ENCODE results near the gene DENND6A.
"Not testable (repeated sequence)": the region's sequence is repeated elsewhere in the genome, so short reads cannot be mapped to it uniquely, and the experiment has no call there.

DENND6A gene

DNA sequence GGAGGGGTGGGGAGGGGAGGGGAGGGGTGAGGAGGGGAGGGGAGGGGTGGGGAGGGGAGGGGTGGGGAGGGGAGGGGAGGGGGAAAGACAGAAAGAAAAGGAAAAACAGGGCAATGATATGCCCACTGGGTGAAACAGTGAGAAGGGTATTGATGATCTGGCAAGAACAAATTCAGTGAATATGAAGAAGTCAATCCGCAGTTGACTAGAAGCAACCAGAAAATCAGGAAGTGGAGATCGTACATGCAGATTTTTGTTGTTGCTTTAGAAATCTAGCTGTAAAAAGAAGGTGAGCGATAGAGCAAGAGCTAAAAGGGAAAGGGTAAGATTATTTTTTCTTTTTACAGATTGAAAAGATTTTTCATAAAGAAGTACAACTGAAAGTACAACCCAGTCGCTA is 48.1 kb downstream of the DENND6A start:
- TF ChIP-seq, protein P1, sequence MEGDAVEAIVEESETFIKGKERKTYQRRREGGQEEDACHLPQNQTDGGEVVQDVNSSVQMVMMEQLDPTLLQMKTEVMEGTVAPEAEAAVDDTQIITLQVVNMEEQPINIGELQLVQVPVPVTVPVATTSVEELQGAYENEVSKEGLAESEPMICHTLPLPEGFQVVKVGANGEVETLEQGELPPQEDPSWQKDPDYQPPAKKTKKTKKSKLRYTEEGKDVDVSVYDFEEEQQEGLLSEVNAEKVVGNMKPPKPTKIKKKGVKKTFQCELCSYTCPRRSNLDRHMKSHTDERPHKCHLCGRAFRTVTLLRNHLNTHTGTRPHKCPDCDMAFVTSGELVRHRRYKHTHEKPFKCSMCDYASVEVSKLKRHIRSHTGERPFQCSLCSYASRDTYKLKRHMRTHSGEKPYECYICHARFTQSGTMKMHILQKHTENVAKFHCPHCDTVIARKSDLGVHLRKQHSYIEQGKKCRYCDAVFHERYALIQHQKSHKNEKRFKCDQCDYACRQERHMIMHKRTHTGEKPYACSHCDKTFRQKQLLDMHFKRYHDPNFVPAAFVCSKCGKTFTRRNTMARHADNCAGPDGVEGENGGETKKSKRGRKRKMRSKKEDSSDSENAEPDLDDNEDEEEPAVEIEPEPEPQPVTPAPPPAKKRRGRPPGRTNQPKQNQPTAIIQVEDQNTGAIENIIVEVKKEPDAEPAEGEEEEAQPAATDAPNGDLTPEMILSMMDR (IDR thresholded peaks at IDR 0.05; ENCODE audit: insufficient read depth, missing control alignments), result no peak
- DNase-seq (ENCODE audit: insufficient read length, low spot score), result no peak
- no peak for FAIRE-seq

DNA sequence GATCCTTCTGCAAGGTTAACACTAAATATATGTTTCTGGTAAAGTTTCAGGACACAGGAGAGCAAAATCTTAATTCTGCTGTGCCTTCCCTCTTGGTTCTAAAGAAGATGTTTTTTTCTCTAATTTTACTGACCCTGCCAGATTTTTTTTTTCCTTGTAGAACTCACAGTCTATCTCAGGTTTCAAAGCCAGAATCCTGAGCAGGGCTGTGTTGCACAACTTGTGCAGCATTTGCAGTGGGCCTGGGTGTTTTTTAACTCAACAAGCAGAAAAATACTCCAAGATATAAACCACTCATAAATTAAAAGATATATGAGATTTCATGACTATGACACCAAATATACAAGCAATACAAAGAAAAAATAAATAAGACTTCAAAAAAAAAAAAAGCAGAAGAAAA is 55.5 kb downstream of the DENND6A start:
- TF ChIP-seq, protein P1 (IDR thresholded peaks at IDR 0.05; ENCODE audit: insufficient read depth, missing control alignments), result no peak
- no peak for FAIRE-seq
- no peak for DNase-seq (ENCODE audit: insufficient read length, low spot score)

DNA sequence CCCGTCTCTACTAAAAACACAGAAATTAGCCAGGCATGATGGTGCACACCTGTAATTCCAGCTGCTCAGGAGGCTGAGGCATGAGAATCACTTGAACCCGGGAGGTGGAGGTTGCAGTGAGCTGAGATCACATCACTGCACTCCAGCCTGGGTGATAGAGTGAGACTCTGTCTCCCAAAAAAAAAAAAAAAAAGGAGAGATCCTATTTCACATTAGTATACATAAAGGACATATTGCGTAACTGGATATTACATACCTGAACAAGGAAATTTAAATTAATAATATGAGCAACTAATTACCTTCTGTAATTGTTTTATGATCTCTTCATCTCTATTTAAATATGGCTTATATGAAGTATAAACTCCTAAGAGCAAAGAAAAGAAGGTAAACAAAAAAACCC is 58.6 kb downstream of the DENND6A start:
- FAIRE-seq; DNase-seq (ENCODE audit: insufficient read length, low spot score): not testable (repeated sequence)

DNA sequence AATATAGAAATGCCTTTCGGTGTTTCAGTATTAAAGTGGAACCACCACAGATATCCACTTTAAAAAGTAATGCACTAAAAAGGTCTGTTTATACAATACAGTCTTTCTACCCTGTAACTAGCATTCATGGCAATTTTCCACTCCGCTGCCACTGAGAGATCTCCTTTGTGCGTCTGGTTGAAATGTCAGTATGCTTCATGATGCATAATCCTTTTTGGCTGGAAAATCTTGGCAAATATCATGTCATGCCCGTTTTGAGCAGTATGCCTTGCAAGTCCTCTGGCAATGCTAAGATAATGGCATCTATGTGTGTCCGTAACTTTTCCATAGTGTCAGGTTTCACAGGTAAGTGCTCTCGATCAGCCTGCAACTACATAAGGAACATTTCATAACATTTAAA is 64.9 kb downstream of the DENND6A start:
- FAIRE-seq (no peak), DNase-seq (ENCODE audit: insufficient read length, low spot score) (no peak)
- TF ChIP-seq, protein P1 (IDR thresholded peaks at IDR 0.05; ENCODE audit: insufficient read depth, missing control alignments), result no peak

DNA sequence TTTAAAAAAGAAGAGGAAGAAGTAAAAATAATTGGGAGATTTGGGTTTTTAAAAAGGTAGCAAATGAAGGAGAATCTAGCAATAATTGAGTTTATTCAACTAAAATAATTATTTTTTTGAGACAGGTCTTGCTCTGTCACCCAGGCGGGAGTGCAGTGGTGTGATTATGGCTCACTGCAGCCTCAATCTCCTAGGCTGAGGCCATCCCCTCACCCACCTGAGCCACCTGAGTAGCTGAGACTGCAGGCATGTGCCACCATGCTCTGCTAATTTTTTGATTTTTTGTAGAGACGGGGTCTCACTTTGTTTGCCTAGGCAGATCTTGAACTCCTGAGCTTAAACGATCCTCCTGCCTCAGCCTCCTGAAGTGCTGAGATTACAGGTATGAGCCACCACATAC is 68.1 kb downstream of the DENND6A start:
- TF ChIP-seq, protein P1 (IDR thresholded peaks at IDR 0.05; ENCODE audit: insufficient read depth, missing control alignments), result no peak
- FAIRE-seq (no peak), DNase-seq (ENCODE audit: insufficient read length, low spot score) (no peak)

DNA sequence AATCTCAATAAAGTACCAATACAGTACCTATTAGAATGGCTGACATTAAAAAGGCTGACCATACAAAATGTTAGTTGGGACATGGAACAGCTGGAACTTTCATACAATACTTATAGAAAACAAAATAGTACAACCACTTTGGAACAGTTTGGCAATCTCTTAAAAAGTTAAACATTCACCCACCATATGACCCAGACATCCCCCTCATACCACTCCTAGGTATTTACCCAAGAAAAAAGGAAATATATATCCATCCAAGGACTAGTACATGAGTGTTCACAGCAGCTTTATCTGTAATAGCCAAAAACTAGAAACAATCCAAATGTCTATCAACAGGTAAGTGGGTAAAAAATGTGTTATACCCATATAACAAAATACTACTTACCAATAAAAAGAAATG is 70.5 kb downstream of the DENND6A start:
- FAIRE-seq, result no peak
- TF ChIP-seq, protein P1 (IDR thresholded peaks at IDR 0.05; ENCODE audit: insufficient read depth, missing control alignments), result no peak
- no peak for DNase-seq (ENCODE audit: insufficient read length, low spot score)

DNA sequence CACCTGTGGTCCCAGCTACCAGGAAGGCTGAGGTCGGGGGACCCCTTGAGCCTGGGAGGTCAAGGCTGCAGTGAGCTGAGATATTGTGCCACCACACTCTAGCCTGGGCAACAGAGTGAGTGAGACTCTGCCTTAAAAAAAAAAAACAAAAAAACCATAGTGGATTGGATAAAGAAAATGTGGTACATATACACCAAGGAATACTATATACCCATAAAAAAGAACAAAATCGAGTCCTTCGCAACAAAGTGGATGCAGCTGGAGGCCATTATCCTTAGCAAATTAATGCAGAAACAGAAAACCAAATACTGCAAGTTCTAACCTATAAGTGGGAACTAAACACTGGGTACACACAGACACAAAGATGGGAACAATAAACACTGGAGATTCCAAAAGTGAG is 75.1 kb downstream of the DENND6A start:
- DNase-seq (ENCODE audit: insufficient read length, low spot score) (no peak), FAIRE-seq (no peak)
- TF ChIP-seq, protein P1 (IDR thresholded peaks at IDR 0.05; ENCODE audit: insufficient read depth, missing control alignments), result no peak

DNA sequence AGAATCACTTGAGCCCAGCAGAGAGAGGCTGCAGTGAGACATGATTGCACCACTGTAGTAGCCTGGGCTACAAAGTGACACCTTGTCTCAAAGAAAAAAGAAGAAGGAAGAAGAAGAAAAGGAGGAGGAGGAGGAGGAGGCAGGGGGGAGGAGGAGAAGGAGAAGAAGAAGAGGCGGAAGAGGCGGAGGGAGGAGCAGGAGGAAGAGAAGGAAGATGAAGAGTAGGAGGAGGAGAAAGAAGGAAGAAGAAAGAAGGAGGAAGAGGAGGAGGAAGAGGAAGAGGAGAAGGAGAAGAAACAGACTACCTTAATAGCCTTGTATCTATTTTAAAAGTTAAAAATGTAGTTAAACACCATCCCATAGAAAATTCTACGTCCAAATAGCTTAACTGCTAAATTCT is 76.6 kb downstream of the DENND6A start:
- TF ChIP-seq, protein P1 (IDR thresholded peaks at IDR 0.05; ENCODE audit: insufficient read depth, missing control alignments), result no peak
- DNase-seq (ENCODE audit: insufficient read length, low spot score), result no peak
- no peak for FAIRE-seq

DNA sequence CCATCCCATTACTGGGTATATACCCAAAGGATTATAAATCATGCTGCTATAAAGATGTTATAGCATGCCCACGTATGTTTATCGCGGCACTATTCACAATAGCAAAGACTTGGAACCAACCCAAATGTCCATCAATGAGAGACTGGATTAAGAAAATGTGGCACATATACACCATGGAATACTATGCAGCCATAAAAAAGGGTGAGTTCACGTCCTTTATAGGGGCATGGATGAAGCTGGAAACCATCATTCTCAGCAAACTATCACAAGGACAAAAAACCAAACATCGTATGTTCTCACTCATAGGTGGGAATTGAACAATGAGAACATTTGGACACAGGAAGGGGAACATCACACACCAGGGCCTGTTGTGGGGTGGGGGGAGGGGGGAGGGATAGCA is 81.0 kb downstream of the DENND6A start:
- FAIRE-seq; DNase-seq (ENCODE audit: insufficient read length, low spot score): not testable (repeated sequence)
